Activated CD8-positive, alpha-beta memory T cell treated with anti-CD3 and anti-CD28 coated beads, Interleukin-2, amount 50 U/mL, for 24 hours (primary cell): ENCODE data around the gene RCC2.

Source experiments
- DNase-seq: peaks from one replicate; pipeline ENCODE4 v3.0.0-alpha.2; 2020; ENCODE audit errors: extremely low read depth

The RCC2 gene

DNA sequence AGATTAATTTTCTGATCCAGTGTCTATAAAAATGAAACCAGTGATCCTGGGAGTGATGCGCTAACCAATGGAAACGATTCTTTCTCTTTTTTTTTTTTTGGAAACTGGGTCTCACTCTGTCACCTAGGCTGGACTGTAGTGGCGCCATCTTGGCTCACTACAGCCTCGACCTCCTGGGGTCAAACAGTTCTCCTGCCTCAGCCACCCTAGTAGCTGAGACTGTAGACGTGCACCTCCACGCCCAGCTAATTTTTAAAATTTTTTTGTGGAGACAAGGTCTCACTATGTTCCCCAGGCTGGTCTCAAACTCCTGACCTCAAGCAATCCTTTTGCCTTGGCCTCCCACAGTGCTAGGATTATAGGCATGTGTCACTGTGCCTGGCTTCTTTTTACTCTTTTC, 3.4 kb upstream of the RCC2 start:
- no peak for DNase-seq

DNA sequence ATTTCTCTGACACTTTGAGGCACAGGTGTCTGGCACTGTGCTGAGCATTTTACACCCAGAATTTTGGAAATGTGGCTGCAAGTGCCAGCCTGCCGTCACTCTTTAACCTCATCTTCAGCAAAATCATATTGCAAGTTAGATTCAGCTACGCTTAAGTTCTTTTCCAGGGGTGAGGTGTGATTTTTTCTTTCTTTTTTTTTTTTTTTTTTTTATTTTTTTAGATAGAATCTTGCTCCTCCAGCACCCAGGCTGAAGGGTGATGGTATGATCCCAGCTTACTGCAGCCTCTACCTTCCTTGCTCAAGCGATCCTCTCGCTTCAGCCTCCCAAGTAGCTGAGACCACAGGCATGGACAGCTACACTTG, 2.5 kb upstream of the RCC2 start:
- DNase-seq: no peak

DNA sequence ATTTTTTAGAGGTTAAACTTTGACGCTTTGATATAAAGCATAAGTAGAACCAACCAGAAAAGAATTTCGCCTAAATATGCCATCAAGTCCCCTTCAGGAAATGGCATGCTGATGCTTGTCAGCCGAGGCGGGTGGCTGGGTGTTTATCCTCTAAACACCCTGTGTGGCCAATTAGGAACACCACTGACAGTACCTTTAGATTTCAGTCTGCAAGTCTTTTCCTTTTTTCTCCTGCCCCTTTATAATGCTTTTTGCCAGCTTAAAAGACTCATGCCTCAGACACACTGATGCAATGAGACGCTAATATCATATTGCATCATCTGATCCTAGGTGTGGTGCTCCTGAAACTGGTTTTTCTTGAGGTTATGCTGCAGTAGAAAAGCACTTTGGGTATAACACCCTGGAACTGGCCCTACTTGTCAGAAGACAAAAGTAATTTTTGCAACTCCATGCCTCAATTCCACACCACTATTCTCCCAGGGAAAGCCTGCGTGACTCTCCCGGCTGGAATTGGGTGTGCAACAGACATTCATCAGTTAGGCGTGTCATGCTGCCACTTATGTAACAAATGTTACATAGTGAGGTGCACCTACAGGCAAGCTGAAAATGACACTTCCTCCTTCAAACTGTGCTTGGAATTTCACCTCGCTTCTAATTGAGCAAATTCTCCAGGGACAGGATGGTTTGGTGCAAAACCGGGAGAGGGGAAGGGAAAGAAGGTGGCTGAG, 2.0 kb upstream of the RCC2 start:
- no peak for DNase-seq

DNA sequence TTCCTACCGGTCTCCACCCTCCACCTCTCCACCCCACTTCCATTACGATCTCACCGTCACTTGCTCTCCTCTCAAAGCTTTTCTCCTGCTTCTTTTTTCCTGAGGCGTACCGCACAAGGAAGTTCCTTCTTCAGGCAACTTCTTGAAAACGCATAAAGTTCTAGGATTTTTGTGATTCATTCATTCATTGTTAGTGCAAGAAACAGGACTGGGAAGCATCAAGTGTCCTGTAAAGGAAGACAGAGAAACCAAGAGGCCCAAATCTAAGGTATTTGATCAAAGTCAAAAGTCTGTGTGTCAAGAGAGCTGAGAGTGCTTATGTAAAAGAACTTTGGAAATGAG, 1.3 kb upstream of the RCC2 start:
- no peak for DNase-seq

DNA sequence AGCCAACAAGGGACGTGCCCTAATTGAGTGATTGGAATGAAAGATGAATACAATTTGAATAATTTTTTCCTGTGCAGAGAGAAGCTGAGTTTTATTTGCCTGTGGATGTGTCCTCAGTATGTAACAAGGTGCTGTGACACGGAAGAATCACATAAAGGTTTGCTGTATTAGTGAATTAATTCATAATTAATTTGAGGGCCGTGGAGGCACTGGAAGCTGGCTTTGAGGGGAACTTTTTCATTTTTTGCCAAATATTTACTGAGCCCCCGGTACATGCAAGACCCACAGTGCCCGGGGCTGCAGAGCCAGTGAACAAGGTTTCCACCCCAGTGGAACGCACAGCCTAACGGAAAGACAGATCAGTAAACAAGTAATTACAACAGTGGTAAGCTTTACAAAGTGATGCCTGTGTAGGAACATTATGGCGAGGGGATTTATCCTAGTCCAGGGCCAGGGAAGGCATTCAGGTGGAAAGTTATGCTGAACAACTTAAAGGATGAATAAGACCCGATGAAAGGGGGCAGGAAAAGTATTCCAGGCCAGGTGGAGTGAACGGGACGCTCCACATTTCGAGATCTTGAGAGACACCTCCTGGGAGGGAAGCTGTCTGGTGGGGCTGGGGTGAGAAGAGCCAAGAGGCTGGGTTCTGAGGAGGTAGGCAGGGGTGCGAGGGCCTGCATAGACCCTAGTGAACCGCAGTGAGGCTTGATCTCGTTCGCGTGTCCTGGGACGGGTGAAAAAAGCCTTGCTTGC, 773 bp upstream of the RCC2 start:
- DNase-seq: no peak

DNA sequence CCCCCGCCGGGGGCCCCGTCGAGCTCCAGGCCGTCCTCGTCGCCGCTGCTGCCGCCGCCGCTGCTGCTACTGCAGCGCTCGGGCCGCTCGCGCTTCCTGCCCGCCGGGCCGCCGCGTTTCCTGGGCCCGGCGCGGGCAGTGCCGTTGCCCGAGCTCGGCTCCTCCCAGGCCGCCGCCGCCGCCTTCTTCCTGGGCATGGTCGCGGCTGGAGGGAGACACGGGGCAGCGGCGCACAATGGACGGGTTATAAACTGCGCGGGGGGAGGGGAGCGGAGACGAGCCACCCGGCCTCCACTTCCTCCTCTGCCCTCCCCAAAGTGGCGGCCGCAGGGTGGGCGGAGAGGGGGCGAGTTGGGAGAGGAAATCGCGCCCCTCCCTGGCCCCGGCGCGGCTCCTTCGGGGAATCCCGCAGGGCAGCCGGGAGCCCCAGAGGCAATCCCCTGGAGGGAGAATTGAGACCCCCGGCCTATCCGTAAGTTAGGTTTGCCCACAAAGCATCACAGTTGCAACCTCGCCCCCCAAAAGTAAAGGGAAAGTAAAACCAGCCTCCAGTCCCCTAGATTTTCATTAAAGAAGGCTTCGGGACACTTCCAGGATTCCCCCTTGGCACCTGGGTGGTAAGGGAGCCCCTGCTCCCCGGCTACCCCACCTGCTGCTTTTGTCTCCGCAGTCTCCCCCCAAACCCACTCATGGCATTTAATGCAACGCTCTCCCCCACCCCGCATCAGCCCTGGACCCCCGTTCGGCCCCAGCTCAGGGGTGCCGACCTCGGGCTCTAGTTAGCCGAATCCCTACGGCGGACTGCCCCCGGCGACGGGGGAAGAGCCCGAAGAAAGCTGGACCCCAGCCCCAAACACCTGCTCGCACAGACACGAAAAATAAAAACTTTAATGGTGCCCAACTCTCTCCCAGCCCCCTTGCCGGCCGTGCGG, 893 bp downstream of the RCC2 start:
- peak; percentile 44 for DNase-seq

DNA sequence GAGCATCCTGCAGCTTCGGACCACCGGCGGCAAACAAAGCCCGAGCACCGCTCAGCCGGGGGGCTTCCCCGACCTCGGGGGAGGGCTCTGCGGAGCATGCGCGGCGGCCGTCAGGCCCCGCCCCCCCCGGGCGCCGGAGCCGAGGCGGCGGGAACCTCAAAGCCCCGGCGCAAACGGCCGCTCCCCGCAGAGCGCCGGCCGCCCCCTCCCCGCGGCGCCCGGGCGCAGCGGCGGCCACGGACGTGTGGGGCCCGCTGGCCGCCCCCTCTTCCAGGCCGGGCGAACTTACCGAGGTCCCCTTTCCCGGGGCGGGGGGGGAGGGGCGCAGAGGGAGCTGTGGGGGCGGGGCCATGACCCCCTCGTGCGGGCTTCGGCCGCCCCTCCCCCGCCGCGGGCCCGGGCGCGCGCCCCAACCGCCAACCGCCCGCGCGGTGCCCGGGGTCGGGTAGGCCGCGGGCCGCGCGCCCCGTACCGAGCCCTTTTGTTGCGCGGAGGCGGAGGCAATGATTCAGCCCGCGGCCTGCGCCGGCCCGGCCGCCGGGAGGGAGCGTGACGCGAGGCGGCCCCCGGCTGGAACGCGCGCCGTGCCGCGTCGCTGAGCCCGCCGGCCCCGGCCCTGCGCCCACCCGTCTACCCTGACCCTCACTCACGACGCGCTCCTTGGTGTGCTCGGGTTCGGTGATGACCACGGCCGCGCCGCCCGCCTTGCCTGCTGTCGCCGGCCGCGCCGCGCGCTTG, 1.7 kb downstream of the RCC2 start:
- no peak for DNase-seq

DNA sequence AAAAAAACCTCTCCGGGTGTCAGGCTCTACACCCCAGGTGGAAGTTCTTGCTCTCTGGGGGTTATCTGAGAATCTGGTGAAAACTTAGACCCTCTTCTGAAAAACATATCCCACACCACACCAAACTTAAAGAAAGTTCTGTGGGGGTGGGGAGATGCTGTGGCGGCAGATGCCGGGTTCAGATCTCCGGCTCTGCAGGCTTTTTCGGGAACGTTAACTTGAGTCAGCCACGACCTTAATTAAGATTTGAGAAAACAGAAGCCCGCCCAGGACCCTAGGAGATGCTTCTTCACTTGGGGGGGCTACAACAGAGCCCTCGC, 2.3 kb downstream of the RCC2 start:
- no peak for DNase-seq

DNA sequence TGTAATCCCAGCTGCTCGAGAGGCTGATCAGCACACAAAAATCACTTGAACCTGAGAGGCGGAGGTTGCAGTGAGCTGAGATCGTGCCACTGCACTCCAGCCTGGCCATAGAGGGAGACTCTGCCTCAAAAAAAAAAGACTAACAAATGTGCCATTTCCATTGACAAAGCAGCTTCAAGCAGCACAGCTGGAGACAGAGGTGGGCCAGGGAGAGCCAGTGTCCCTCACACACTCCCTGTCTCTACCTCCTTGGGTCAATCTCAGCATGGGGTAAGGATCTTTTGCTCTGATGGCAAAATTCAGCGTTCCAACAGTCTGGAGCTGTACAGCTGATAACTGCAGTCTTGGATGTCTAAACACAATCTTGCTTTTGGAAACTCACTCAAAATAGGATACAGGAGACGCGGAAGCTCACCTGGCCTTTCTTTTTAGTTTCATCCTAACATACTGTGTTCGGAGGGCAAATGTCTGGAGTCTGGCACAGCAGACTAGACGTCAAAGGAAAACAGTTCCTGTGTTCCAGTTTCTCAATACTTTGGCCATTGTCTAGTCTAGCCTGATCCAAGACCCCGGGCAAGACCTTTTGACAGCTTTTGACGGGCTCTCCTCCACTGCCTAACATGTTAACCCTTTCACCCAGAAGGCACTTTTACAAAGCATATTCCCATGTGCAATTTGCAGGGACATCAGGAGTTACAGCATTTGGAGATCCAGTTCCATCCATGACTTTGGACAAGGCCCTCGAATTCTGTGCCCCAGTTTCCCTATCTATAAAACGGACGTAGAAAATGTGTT, 2.9 kb downstream of the RCC2 start:
- DNase-seq: no peak

DNA sequence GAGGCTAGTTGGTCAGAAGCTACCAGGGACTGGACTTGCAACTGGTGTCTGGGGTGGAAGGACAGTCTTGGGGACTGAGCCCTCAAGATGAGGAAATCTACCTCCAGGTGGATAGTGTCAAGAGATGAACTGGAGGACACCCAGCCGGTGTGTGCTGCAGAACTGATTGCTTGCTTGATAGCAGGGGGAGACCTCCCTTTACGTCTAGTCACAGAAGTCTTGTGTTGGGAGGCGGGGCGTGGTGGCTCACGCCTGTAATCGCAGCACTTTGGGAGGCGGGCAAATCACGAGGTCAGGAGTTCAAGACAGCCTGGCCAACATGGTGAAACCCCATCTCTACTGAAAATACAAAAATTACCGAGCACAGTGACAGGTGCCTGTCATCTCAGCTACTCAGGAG, 4.9 kb downstream of the RCC2 start:
- no peak for DNase-seq

DNA sequence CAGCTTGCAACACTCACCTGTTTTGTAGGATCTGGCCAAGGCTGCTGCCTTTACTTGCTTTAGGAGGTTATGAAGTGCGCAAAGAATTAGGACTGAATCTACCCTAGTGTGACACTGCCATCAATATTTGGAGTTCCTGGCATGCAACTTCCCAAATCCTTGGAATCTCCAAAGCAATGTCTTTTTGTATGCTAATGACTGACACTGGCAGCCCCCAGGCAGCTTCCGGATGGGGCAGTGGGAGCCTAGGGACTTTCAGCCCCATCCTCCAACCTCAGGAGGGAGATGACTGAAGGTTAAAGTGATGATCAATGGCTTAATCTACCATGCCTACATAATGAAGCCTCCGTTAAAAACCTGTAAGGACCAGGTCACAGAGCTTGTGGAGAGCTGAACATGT, 5.5 kb downstream of the RCC2 start:
- DNase-seq: no peak

DNA sequence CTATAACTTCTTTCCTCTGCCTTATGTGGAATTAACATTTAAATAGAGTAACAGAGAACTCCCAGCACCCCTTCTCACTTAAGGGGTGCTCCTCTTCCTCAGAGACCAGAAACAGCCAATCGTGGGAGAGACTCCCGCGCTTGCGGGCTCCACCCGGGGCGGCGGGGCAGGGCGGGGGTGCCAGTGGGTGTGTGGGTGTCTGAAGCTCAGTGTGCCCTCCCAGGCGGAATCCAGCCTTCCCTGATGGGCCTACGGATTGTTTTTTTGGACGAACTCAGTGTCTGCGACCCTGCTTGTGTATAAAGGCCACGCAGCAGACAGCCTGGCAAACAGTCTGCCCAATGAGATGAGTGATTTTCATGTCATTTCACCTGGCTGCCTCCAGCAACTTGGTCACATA, 6.2 kb downstream of the RCC2 start:
- no peak for DNase-seq

DNA sequence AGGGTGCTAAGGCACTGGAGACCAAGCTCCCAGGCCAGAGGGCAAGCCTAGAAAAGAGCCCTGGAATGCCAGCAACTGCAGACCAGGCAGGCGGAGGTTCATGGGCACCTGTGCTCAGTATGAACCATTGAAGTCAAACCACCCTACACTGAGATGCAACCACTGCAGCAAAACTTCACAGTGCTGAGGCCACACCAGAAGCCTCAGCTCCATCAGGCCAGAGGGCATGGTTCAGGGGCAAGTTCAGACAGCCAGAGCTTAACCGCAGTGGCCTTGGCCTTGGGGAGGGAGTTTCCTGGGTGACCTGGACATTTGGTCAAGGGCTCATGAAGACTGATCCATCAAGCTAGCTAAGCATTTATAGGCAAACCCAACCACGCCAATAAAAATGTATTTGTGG, 7.1 kb downstream of the RCC2 start:
- no peak for DNase-seq

DNA sequence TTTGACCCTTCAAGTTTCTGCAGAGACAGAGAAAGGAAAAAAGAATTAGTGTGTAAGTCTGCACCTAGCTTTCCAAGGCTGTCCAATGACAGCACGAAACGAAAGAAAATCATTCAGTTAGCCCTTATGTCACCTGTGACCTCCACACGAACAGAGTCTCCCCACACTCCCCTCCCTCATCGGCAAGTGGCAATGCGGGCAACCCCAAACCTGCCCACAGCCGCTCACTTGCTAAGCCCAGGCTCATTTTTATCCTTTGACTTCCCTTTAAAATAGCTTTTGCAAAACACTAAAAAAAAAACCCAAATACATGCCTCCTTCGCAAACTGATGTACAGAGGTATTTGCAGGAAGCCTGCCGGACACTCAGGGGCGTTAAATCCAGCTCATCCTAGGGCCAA, 10.3 kb downstream of the RCC2 start:
- DNase-seq: no peak

DNA sequence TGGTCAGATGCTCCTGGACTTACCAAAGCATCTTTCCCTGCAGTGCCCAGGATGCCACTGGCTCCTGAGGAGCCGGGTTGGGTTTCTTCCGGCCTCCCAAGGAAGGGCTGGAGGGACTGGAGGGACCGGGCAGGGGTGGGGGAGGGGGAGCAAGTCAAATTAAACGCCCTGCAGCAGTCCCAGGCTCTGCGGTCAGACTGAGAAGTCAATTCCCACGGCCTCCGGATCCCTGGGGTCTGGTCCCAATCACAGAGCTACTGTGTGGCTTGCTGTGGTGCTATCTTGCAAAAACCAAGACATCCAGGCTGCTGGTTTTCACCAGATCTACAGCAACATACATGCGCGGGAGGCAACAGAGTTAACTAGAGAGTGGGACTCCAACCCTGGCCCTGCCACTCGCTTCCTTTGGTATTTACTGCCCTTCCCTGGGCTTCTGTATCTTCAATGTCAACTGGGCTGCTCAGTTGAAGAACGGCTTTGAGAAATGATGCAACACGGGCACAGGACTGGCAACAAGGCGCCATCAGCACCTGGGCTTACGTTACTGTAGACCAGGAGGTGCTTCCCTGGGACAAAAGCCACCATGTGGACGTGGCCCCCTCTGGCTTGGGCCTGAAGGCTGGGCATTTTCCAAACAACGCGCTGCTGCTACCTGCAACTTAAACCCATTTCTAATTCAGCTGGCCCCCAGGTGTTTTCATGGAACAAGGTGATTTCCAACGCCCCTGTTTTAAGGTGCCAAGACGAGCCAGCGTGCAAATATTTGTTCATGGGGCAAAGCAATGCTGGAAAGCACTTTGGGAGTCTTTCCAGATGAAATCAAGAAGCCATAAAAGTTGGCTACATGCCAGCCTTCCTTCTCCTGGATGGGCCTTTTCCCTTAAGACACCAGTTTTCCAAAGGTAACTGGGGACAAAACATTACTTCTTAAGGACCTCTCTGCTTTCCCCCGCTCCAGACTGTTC, 11.5 kb downstream of the RCC2 start:
- no peak for DNase-seq

DNA sequence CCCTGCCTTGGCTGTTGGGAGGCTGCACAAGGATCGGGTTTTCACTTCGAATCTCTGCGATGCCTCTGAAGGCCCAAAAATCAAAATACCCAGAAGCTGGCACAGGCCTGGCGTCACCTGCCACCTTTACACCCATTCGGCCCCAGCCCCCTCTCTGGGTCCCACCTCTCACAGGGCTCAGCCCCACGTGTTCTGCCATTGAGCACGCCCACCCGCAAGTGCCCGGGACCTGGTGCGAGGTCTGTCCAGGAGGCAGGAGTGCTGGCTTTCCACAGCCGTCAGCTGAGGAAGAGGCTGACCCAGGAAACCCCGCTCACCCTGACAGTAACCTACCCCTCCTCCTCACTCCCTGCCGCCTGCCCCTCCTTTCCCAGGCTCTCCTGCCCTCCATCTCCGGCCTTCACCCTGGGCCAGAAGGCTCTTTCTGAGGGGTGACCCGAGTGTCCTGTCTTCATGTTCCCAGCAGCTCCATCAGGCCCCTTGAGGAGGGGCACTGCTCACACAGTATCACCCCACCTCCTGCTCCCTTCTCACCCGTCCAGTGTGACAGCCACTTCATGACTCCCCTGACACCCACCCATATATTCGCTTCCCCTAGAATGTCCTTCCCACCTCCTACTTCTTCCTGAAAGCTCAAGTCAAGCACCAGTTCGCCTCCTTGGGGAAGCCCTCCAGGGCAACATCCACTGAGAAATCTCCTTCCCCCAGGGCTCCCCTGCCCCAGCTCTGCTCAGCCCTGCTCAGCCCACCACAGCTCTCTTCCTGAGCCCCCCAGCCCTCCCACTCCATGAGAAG, 13.5 kb downstream of the RCC2 start:
- no peak for DNase-seq

DNA sequence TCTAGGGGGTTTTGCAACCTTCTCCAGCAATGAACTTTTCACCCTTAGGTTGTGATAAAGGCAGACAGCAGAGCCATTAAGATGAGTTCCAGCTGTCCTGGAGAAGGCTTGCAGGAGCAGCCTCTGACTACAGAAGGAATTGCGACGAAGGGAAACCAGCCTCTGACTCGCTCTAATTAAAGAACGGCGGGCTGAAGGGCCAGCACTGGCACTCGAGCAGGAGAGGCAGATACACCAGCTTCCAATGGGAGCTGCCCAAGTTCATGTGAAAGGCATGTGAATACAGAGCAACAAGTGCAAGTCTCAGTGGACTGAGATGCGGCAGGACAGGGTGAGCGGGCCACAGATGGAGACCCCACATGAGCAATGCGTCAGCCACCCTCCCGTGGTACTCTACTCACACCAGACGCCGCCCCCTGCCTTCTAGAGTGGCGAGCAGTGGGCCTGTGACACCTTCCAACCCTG, 15.7 kb downstream of the RCC2 start:
- DNase-seq: no peak

DNA sequence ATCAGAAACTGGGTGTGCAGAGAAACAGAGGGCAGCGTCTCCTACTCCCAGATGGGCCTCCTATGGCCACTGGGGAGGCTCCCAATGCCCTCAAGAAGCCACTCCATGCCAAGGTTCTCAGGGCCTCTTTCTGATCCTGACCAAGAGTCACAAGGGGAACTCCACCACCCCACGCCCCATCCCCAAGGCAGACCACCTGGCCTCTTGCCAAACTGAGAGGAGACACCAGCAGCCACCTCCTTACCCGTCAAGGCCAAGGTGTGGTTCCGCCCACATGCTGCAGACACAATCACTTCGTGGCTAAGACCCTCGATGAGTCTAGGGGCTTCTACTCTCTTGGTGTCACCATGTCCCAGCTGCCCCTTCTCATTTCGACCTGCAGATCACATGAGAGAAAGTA, 17.0 kb downstream of the RCC2 start:
- no peak for DNase-seq

DNA sequence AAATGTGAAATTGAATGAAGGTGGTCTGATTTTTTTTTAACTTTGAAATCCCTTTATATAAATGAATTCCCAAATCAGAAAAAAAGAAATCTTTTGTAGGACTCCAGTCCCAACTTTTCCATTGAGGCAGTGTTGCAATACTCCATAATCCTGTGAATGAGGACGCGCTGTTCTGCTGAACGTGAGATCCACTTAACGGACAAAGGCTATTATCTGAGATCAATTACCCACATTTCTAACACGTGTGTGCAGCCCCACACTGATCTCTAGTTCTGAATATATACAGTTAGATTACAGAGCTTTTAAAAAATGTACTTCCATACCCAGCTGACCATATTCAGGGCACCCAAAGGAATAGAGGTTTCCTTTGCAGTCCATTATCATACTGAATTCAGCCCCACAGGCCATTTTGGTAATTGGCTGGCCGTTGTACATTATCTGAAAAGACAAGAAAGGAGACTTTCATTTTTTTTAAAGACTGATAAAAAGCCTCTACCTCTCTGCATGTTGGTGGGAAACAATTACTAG, 19.0 kb downstream of the RCC2 start:
- no peak for DNase-seq
